ENCODE measurements around the gene CDAN1.

Gene CDAN1

GRCh38 chr15:42734076-42734672, 2.8 kb downstream of the CDAN1 start:
- DNase-seq (ENCODE audit: low read depth in 1 of 2, low spot score in 1 of 2), result no peak

GRCh38 chr15:42733027-42733426, 3.9 kb downstream of the CDAN1 start:
- DNase-seq (ENCODE audit: low read depth in 1 of 2, low spot score in 1 of 2), result no peak

- no peak for DNase-seq (ENCODE audit: low read depth in 1 of 2, low spot score in 1 of 2)
These were observed 4.7 kb downstream of the CDAN1 start for GRCh38 chr15:42732095-42732827.

- DNase-seq (ENCODE audit: low read depth in 1 of 2, low spot score in 1 of 2), result no peak
These were observed 5.5 kb downstream of the CDAN1 start for GRCh38 chr15:42731461-42731860.

GRCh38 chr15:42730536-42730935, 6.4 kb downstream of the CDAN1 start:
- DNase-seq (ENCODE audit: low read depth in 1 of 2, low spot score in 1 of 2), result no peak

- DNase-seq (ENCODE audit: low read depth in 1 of 2, low spot score in 1 of 2), result no peak
These were observed 6.8 kb downstream of the CDAN1 start for GRCh38 chr15:42730135-42730534.

GRCh38 chr15:42729409-42729808, 7.5 kb downstream of the CDAN1 start:
- DNase-seq (ENCODE audit: low read depth in 1 of 2, low spot score in 1 of 2), result no peak

- no peak for DNase-seq (ENCODE audit: low read depth in 1 of 2, low spot score in 1 of 2)
These were observed 8.0 kb downstream of the CDAN1 start for GRCh38 chr15:42728972-42729371.

GRCh38 chr15:42728560-42728959, 8.4 kb downstream of the CDAN1 start:
- no peak for DNase-seq (ENCODE audit: low read depth in 1 of 2, low spot score in 1 of 2)

- DNase-seq (ENCODE audit: low read depth in 1 of 2, low spot score in 1 of 2), result no peak
These were observed 9.1 kb downstream of the CDAN1 start for GRCh38 chr15:42727750-42728381.

- DNase-seq (ENCODE audit: low read depth in 1 of 2, low spot score in 1 of 2), result no peak
These were observed 10.8 kb downstream of the CDAN1 start for GRCh38 chr15:42726114-42726513.

GRCh38 chr15:42725331-42725903, 11.5 kb downstream of the CDAN1 start:
- DNase-seq (ENCODE audit: low read depth in 1 of 2, low spot score in 1 of 2), result no peak

GRCh38 chr15:42724276-42724675, 12.7 kb downstream of the CDAN1 start:
- DNase-seq (ENCODE audit: low read depth in 1 of 2, low spot score in 1 of 2), result no peak

- no peak for DNase-seq (ENCODE audit: low read depth in 1 of 2, low spot score in 1 of 2)
These were observed 13.9 kb downstream of the CDAN1 start for GRCh38 chr15:42723068-42723467.

GRCh38 chr15:42721916-42722315, 15.0 kb downstream of the CDAN1 start:
- DNase-seq (ENCODE audit: low read depth in 1 of 2, low spot score in 1 of 2), result no peak

GRCh38 chr15:42721016-42721415, 15.9 kb downstream of the CDAN1 start:
- DNase-seq (ENCODE audit: low read depth in 1 of 2, low spot score in 1 of 2), result no peak

- DNase-seq (ENCODE audit: low read depth in 1 of 2, low spot score in 1 of 2), result no peak
These were observed 16.9 kb downstream of the CDAN1 start for GRCh38 chr15:42720071-42720470.

GRCh38 chr15:42719043-42719442, 17.9 kb downstream of the CDAN1 start:
- no peak for DNase-seq (ENCODE audit: low read depth in 1 of 2, low spot score in 1 of 2)

- DNase-seq (ENCODE audit: low read depth in 1 of 2, low spot score in 1 of 2), result no peak
These were observed 20.3 kb downstream of the CDAN1 start for GRCh38 chr15:42716626-42717025.

- DNase-seq (ENCODE audit: low read depth in 1 of 2, low spot score in 1 of 2), result no peak
These were observed 20.8 kb downstream of the CDAN1 start for GRCh38 chr15:42716125-42716524.

GRCh38 chr15:42712584-42712983, 24.3 kb downstream of the CDAN1 start:
- DNase-seq (ENCODE audit: low read depth in 1 of 2, low spot score in 1 of 2), result no peak

GRCh38 chr15:42711746-42712145, 25.2 kb downstream of the CDAN1 start:
- DNase-seq (ENCODE audit: low read depth in 1 of 2, low spot score in 1 of 2), result no peak
